ENCODE data around the gene OFD1. TPM values are rescaled to one million over a fixed set of nuclear protein-coding genes. Genes with fewer than 3 reads are reported as not detected.

Gene OFD1
- total and polyA plus RNA-seq, 11 donors = 5.6 to 15.8 (median 8.9) TPM

- WGBS, 4 donors = 11 to 17% (median 14%) methylated on average over 13 of the region's 13 CpGs
- intact Hi-C loops (cut with DNase I) = loop anchor here in 3 of 10 donors (2.0 to 5.0 kb wide), 2 partner anchors 44 to 46 kb away; partner anchors contain the start of genes OFD1 (in 3 of the 3) and TRAPPC2 (in 3 of the 3)
- peaks cover 0 to 46% (median 0%) of the 10 kb centered on the region in 9 donors for H3K27me3 ChIP-seq
- TF ChIP-seq POLR2A (IDR thresholded peaks at IDR 0.05) = no peak
- no peak for TF ChIP-seq CTCF (IDR thresholded peaks at IDR 0.05)
- H3K27ac ChIP-seq = peak overlapping the region; percentile 87 to 96 (median 92)
- H3K4me1 ChIP-seq = peaks cover 0 to 32% (median 14%) of the 10 kb centered on the region in 12 donors
- peak overlapping the region; percentile 39 to 87 (median 72) for H3K4me3 ChIP-seq
- no peaks in the 10 kb centered on the region for H3K9me3 ChIP-seq
- no peak for DNase-seq
- H3K36me3 ChIP-seq = no peaks in the 10 kb centered on the region
- ATAC-seq = no peak
Observed at GRCh38 chrX:13688384-13688957, 46.1 kb upstream of the OFD1 start.

DNA sequence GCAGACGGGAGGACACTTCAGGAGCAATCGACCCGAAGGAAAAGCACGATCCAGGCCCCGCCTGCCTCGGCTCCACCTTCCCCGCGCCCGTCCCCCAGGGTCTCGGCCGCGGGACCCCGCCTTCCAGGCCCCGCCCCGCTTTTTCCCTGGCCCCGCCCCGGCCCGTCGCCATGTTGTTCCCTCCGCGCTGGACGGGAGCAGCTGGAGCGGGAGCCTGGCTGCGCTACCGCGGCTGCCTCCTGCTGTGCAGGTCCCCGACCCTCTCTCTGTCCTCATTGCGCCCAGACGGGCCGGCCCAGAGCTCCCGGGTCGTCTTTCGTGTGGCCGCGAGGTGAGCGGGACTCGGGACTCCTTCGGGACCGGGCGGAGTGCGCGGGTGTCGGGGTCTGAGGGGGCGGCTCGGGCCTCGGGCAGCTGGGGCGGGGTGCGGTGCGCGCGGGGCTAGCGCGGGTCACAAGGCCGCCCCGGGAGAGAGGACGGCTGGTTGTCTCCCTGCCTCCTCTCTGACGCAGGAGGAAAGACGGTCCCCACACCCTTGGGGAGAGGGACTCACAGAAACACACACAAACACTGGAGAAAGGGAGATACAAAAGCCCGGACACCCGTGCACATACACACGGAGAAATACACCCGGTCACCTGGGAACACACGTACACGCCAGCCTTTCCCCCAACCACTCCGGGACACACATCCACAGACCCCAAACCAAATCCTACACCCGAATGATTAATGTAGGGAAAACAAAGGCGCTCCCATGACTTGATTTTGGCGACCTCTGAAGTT is 45.4 kb upstream of the OFD1 start, which contains the start of gene RAB9A:
Gene RAB9A (plus strand): TSS at position 171 of the 783 bp plus-strand sequence. CDS start 19,619 bp downstream, outside the sequence.
- H3K4me1 ChIP-seq = peaks cover 0 to 39% (median 20%) of the 10 kb centered on the region in 12 donors
- intact Hi-C loops (cut with DNase I) = loop anchor here in 3 of 10 donors (2.0 to 5.0 kb wide), 2 partner anchors 43 to 46 kb away; partner anchors contain the start of genes OFD1 (in 3 of the 3) and TRAPPC2 (in 3 of the 3)
- no peak for TF ChIP-seq CTCF (IDR thresholded peaks at IDR 0.05)
- peak; percentile 55 to 89 for TF ChIP-seq POLR2A (IDR thresholded peaks at IDR 0.05)
- no peaks in the 10 kb centered on the region for H3K36me3 ChIP-seq
- H3K27me3 ChIP-seq = peaks cover 0 to 51% (median 0%) of the 10 kb centered on the region in 9 donors
- 1 to 3% (median 1%) methylated on average over 44 to 68 of the region's 68 CpGs for WGBS, 4 donors
- DNase-seq (peak; percentile 88 to 91 (median 88)), ATAC-seq (peak; percentile 91 to 99 (median 98))
- H3K4me3 ChIP-seq = peak within 1 kb of the TSS; percentile 39 to 87 (median 72)
- peak within 1 kb of the TSS; percentile 87 to 96 (median 92) for H3K27ac ChIP-seq
- H3K9me3 ChIP-seq = no peaks in the 10 kb centered on the region

DNA sequence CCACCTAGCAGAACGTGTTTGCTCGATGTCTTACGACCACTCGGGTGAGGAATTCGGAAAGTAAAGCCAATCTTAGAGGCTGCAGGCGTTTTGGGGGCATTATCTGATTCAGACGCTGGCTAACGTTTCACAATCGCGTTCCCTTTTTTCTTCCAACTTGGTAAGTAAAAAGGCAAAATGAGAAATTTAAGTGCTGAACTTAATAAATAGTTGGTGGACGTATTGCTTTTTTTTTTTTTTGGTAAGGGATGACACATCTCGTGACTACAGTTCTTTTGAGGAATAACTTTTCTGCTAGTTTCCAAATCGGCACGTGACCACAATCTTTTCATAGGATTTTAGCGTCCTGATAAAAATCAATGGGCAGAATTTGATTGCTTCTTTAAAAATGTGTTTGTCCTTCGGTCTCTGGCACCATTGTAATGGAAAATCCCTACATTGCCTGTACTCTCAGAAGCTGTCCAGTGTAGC is 44.8 kb upstream of the OFD1 start:
- Histone ChIP-seq H3K27me3 (peaks cover 0 to 54% (median 0%) of the 10 kb centered on the region in 9 donors), H3K36me3 (no peaks in the 10 kb centered on the region), H3K4me1 (peaks cover 0 to 45% (median 24%) of the 10 kb centered on the region in 12 donors), H3K4me3 (peak overlapping the region; percentile 39 to 87 (median 72)), H3K9me3 (no peaks in the 10 kb centered on the region), H3K27ac (peak overlapping the region; percentile 87 to 96 (median 92))
- no peak for ATAC-seq
- DNase-seq = no peak
- no peak for TF ChIP-seq POLR2A (IDR thresholded peaks at IDR 0.05)
- no peak for TF ChIP-seq CTCF (IDR thresholded peaks at IDR 0.05)
- 0 to 13% (median 5%) methylated on average over 16 of the region's 16 CpGs for whole genome bisulfite sequencing, 4 donors
- intact Hi-C loops (cut with DNase I) = loop anchor here in 3 of 10 donors (2.0 to 5.0 kb wide), 2 partner anchors 43 to 45 kb away; partner anchors contain the start of genes OFD1 (in 3 of the 3) and TRAPPC2 (in 3 of the 3)

All from heart left ventricle (tissue), 16 donors.